NCI-H1105 (cell line): Measurements from ENCODE around the gene LTB.
"Not testable (repeated sequence)": the region's sequence is repeated elsewhere in the genome, so short reads cannot be mapped to it uniquely, and the experiment has no call there.

Experiments
- DNase-seq: peaks from one replicate; lab custom pipeline; 2025; lab: John Stamatoyannopoulos, UW

The LTB gene

DNA sequence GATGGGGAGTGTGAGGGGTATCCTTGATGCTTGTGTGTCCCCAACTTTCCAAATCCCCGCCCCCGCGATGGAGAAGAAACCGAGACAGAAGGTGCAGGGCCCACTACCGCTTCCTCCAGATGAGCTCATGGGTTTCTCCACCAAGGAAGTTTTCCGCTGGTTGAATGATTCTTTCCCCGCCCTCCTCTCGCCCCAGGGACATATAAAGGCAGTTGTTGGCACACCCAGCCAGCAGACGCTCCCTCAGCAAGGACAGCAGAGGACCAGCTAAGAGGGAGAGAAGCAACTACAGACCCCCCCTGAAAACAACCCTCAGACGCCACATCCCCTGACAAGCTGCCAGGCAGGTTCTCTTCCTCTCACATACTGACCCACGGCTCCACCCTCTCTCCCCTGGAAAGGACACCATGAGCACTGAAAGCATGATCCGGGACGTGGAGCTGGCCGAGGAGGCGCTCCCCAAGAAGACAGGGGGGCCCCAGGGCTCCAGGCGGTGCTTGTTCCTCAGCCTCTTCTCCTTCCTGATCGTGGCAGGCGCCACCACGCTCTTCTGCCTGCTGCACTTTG, 6.8 kb downstream of the LTB start, which contains the start of gene TNF:
Gene TNF (plus strand): TSS at position 231 of the 567 bp plus-strand sequence. CDS start 177 bp downstream, at position 408.
- DNase-seq, result no peak

DNA sequence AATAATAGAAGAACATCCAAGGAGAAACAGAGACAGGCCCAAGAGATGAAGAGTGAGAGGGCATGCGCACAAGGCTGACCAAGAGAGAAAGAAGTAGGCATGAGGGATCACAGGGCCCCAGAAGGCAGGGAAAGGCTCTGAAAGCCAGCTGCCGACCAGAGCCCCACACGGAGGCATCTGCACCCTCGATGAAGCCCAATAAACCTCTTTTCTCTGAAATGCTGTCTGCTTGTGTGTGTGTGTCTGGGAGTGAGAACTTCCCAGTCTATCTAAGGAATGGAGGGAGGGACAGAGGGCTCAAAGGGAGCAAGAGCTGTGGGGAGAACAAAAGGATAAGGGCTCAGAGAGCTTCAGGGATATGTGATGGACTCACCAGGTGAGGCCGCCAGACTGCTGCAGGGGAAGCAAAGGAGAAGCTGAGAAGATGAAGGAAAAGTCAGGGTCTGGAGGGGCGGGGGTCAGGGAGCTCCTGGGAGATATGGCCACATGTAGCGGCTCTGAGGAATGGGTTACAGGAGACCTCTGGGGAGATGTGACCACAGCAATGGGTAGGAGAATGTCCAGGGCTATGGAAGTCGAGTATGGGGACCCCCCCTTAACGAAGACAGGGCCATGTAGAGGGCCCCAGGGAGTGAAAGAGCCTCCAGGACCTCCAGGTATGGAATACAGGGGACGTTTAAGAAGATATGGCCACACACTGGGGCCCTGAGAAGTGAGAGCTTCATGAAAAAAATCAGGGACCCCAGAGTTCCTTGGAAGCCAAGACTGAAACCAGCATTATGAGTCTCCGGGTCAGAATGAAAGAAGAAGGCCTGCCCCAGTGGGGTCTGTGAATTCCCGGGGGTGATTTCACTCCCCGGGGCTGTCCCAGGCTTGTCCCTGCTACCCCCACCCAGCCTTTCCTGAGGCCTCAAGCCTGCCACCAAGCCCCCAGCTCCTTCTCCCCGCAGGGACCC, 7.8 kb downstream of the LTB start:
- DNase-seq, result no peak

DNA sequence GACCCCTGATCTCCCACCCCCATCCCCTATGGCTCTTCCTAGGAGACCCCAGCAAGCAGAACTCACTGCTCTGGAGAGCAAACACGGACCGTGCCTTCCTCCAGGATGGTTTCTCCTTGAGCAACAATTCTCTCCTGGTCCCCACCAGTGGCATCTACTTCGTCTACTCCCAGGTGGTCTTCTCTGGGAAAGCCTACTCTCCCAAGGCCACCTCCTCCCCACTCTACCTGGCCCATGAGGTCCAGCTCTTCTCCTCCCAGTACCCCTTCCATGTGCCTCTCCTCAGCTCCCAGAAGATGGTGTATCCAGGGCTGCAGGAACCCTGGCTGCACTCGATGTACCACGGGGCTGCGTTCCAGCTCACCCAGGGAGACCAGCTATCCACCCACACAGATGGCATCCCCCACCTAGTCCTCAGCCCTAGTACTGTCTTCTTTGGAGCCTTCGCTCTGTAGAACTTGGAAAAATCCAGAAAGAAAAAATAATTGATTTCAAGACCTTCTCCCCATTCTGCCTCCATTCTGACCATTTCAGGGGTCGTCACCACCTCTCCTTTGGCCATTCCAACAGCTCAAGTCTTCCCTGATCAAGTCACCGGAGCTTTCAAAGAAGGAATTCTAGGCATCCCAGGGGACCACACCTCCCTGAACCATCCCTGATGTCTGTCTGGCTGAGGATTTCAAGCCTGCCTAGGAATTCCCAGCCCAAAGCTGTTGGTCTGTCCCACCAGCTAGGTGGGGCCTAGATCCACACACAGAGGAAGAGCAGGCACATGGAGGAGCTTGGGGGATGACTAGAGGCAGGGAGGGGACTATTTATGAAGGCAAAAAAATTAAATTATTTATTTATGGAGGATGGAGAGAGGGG, 8.8 kb downstream of the LTB start:
- no peak for DNase-seq

DNA sequence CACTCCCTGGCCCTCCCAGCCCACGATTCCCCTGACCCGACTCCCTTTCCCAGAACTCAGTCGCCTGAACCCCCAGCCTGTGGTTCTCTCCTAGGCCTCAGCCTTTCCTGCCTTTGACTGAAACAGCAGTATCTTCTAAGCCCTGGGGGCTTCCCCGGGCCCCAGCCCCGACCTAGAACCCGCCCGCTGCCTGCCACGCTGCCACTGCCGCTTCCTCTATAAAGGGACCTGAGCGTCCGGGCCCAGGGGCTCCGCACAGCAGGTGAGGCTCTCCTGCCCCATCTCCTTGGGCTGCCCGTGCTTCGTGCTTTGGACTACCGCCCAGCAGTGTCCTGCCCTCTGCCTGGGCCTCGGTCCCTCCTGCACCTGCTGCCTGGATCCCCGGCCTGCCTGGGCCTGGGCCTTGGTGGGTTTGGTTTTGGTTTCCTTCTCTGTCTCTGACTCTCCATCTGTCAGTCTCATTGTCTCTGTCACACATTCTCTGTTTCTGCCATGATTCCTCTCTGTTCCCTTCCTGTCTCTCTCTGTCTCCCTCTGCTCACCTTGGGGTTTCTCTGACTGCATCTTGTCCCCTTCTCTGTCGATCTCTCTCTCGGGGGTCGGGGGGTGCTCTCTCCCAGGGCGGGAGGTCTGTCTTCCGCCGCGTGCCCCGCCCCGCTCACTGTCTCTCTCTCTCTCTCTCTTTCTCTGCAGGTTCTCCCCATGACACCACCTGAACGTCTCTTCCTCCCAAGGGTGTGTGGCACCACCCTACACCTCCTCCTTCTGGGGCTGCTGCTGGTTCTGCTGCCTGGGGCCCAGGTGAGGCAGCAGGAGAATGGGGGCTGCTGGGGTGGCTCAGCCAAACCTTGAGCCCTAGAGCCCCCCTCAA, 9.9 kb downstream of the LTB start, which contains the start of gene LTA:
Gene LTA (plus strand): TSS at position 249 of the 871 bp plus-strand sequence. CDS start 454 bp downstream, at position 703.
- DNase-seq, result no peak

DNA sequence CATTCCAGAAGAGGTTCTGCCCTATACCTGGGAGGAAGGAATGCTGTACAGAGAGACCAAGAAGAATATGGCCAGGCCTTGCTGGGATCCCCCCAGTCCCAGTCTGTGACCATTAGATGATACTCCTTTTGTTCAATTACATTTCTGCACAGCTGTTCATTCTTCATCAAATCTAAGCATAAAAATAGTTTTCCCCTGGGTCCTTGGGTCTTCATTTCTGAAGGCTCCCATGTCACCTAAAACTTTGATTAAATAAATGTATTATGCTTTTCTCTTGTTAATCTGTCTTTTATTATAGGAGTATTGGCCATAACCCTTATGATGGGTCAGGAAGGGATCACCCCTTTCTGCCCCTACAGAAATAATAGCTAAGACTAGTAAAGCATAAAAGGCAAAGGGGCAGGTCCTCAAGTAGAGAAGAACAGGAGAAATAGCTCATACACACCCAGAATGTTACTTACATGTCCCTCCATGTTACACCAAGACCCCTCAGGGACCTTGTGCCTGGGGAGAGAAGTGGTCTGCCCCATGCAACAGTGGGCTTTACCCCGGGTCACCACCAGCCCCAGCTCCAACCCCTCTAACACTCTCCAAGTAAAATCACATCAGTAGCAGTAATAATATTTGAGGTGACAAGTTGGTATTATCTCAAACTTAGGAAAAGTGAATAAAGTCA, 12.2 kb downstream of the LTB start:
- no peak for DNase-seq

DNA sequence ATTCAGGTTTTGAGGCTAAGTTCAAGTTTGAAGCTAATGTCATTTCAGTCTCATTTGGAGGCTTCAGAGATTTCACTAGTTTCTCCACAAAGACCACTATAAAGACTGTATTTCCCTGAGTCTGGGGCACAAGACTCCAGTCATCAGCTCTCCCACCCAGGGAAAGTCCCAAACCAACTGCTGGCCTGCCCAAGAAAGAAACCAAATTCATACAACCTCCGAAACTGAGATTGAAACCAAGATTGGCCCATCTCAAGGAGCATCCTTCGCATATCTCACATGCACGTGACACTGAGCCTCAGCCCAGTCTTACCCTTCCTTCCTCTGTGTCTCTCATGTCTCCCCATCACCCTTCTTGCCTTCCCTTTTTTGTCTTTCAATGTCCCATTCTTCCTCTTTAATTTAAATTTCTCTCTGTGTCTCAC, 13.7 kb downstream of the LTB start:
- no peak for DNase-seq

DNA sequence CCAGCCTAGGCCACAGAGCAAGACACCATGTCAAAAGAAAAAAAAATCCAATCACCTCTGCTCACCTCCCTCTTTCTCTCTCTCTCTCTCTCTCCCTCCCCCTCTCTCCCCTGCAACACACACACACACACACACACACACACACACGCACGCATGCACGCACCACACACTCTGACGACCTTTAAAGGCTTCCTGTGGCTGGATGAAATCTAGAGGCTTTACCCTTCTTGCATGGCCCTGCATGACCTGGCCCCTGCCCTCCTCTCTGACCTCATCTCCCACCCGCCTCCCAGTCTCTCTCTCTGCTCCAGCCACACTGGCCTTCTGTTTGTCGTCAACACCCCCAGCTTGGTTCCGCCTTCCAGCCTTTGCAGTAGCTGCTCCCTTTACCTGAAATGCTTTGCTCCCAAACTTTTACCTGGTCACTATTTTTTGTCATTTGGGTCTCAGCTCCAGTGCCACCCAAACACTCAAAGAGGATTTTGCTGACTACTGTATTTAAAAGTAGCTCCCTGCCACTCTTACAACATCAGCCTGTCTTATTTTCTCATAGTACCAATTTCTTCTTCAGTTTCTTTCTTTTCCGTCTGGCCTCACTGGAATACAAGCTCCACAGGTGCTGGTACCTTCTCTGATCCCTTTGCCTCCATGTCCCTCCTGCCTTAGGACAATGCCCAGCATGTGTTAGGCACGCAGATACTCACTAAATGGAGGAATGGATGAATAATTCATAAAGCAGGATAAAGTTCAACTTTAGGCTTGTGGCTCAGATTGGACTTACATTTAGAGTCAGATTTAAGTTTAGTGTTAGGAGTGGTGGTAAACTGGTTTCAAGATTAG, 14.5 kb downstream of the LTB start:
- DNase-seq, result no peak

DNA sequence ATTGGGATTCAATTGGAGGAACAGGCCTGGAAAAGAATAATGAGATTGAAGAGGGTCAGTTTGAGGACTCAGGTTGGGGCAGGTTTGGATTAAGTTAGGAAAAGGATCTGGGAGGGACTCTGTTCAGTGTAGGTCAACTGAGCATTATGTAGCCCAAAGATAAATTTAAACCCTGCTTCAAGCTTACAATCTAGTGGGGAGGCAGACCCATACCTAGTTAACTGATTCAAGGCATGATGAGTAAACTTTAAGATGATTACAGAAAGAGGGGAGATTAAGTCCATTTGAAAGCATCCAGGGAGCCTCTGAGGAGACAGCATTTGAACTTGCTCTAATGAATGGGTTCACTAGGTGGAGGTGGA, 21.5 kb downstream of the LTB start:
- no peak for DNase-seq

DNA sequence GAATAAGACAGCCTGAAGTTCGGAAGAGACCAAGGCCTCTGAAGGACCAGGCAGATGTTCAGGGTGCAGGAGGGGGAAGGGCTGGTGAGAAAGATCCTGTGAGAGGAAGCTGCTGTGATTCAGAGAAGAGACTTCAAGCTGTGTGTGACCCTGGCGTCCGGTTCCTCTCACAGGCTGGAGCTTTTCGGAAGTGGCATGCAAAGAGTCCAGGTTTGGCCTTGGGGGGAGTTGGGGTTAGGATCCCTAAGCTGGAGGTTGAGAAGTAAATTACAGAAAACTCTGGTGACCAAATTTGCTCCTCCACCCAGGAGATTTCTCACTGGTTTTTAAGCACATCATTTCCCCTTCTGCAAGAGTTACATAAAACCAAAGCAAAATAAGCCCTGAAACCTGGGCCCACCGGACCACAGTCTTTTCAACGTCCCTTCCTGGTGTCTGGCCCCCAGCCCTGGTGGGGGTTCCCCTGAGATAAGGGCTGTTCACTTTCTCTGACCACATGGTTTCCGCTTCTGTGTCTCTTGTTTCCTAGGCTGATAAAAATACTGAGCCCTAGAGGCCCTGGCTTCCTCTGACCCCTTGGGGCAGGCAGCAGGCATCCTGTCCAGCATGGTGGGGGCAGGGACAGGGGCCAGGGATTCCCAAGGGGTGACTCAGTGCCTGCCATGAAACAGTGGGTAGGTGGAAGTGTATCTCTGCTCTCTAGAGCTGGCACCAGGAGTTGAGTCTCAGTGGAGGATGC, 22.1 kb downstream of the LTB start:
- no peak for DNase-seq

DNA sequence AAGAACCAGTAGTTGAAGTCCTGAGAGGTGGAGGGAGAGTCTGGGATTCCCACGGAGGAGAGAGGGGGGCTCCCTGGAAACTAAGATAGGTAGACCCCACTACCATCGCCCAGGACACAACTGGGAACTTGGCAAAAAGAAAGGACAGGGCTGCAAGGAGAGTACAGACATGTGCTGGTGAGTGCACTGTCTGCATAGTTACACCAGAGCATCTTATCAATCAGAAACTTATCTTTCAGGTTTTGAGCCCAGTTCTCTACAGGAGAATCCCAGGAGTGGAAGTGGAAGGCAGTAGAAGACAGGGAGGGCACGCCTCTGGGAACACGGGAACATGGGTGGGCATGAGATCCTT, 22.6 kb downstream of the LTB start:
- DNase-seq, result no peak

DNA sequence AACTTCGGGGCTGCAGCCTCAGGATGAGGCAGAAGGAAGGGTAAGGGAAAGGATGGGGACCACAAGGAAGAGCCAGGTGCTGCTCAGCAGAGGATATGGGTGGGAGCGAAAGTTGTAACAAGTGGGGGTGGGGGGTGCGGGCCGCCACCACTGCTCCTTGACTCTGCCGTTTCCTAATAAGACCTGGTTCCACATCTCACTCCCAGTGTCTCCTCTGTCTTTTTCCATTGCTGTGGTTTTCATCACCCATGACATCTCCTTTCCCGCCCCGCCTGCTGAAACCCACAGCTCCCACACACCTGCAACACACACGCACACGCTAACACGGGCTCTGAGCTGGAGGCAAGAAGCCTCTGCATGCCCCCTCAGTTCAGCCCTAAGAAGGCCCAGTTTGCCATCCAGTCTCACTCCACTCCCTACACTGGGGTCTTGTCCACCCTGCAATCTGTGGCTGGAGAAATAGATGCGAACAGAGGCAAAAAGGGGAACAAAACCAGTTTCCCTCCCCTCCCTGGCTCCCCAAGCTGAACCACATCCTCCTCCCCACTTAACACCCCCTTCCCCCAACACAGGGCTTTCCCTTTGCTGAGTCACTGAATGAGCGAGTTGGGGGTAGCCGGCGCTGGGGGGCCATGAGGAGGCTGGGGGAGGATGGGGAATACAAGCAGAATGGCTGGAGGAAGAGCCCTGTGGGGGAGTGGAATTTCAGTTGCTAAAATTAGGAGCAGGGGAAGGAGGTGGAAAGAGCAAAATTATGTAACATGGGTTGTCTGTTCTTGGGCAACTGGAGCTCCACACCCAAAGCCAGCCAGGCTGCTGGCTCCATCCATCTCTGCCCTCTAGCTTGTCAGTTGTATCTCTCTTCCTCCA, 23.4 kb downstream of the LTB start:
- DNase-seq, result no peak

DNA sequence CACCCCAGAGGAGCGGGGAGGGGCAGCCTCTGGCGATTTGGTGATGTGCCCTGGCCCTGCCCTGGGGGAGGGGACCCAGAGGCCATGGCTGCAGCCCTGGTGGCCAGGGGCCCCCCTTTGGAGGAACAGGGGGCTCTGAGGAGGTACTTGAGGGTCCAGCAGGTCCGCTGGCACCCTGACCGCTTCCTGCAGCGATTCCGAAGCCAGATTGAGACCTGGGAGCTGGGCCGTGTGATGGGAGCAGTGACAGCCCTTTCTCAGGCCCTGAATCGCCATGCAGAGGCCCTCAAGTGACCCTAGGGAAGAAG, 24.0 kb downstream of the LTB start:
- DNase-seq, result no peak

DNA sequence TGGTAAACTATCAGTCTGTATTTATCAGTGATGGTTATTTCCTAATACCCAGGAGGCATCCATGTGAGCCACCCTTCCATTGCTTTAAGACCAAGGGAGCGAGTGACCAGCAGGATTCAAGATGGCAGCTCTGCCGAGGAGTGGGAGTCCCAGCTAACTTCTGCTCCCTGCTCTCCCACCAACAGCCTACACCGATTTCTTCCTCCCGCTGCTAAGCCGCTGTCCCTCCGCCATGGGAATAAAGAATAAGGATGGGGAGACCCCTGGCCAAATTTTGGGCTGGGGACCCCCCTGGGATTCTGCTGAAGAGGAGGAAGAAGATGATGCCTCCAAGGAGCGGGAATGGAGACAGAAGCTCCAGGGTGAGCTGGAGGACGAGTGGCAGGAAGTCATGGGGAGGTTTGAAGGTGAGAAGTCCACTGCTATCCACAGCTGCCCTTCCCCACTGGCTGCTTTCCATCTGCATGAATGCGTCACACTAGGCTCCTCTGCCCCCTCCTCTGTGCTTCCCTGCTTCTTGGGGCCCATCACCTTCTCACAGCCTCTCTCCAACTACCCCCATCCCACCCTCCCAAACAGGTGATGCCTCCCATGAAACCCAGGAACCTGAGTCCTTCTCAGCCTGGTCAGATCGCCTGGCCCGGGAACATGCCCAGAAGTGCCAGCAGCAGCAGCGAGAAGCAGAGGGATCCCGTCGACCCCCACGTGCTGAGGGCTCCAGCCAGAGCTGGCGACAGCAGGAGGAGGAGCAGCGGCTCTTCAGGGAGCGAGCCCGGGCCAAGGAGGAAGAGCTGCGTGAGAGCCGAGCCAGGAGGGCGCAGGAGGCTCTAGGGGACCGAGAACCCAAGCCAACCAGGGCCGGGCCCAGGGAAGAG, 24.5 kb downstream of the LTB start:
- no peak for DNase-seq

DNA sequence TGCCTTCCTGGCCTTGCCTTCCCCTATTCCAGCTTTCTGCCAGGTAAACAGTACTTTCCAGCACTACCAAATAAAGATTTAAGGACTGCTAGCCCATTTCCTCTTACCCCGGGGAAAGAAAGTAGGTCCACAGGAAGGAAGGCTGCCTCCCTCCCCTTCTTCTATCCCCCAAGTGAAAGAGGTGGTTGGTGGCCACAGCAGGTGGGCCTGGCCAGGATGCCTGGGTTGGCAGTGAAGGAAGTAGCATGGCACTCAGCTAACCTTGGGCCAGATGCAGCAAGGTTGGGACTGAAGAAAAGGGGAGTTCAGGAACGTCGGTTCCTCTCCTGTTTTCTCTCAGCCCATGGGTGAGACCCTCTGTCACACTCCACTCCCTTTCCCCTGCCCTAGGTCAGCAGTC, 25.9 kb downstream of the LTB start:
- DNase-seq, result no peak

DNA sequence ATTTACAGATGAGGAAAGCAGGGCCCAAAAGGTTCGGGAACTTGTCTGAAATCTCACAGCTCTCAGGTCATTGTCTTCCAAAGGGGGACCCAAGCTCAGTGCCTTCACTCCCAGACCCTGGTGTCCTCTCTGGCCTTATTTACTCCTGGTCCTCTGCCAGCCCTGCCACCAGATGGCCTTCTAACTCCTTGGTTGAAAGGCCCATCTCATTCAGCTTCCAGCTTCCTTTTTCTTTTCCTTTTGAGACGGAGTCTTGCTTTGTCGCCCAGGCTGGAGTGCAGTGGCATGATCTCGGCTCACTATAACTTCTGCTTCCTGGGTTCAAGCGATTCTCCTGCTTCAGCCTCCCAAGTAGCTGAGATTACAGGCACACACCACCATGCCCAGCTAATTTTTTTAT, 30.9 kb downstream of the LTB start:
- not testable (repeated sequence) for DNase-seq

DNA sequence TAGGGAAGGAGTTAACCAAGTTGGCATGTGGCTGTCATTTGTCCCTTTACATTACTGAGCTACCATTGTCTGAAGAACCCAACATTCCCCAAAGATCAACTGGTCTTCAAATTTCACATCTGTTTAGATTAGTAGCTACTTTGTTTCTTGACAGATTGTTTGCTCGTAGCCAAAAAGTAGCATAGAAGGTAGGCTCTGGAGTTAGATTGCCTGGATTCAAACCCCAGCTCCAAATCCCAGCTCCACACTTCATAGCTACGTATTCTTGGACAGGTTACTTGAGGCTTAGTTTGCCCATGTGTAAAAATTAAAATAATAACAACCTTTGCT, 33.7 kb downstream of the LTB start:
- DNase-seq, result no peak

DNA sequence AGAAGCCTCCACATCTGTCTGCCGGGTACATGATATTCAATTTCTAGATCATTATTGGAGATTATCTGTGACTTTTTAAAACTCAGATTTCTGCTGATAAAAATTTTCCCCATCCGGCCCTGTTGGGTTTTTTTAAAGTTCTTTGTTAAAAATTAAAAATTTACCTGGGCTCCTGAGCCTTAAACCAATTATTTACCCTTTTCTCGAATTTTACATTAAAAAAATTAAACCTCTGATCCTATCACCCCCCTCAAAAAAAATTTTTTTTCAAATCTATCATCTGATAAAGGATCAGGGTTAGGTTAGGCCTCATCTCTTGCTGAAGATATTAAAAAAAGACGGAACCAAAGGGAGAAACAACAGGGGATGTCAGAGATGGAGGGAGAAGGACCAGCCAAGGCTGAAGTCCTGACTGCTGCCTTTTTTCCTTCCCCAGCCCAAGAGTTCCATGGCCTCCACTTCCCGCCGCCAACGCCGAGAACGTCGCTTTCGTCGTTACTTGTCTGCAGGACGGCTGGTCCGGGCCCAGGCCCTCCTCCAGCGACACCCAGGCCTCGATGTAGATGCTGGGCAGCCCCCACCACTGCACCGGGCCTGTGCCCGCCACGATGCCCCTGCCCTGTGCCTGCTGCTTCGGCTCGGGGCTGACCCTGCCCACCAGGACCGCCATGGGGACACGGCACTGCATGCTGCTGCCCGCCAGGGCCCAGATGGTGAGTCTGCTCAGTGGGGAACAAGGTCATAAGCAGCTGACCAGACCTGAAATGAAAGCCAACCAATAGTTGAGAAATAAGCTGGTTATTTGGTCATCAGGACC, 34.3 kb downstream of the LTB start:
- DNase-seq, result no peak
